K562 (cell line): ENCODE results near the gene CXCL5. TPM values are rescaled to one million over a fixed set of nuclear protein-coding genes. Genes with fewer than 3 reads are reported as not detected.

Experiments used
- ATAC-seq: fragments of 200-7000 bp; cut with Tn5 transposase; 3 replicates; pipeline ENCODE4 v1.9.1; 2020; ENCODE audit warnings: moderate library complexity
- BruUV-seq: library from RNA; stranded (reverse); fragments of 400-500 nt; replicated peaks from 2 replicates; lab custom pipeline; 2021; lab: Mats Ljungman, UMichigan
- CTCF ChIA-PET: fragments of 300-600 bp; formaldehyde crosslinking; extraction: SDS; loops from one replicate; lab custom pipeline; 2021; ENCODE audit warnings: low intra/inter-chr PET ratio; lab: Yijun Ruan, JAX
- POLR2A ChIA-PET: fragments of 300-600, 350-650 bp; sonication (Branson Sonifier 250); formaldehyde crosslinking; extraction: SDS; loops from one replicate; lab custom pipeline; 2021; ENCODE audit warnings: antibody characterized with exemption, inconsistent platforms; lab: Yijun Ruan, JAX
- DNase-seq, 4 experiments: peaks; one replicate each; pipeline versions ENCODE4 v3.0.0 to v3.0.0-alpha.2; 2011 to 2018; ENCODE audit warnings: low spot score in 3 of 4, mixed read lengths in 3 of 4; ENCODE audit errors: extremely low read depth in 1 of 4
- FAIRE-seq: peaks from 2 replicates; lab custom pipeline; 2011; peaks lifted over from hg19 to GRCh38; lab: Jason Lieb, UNC
- H2AFZ ChIP-seq: 2 replicates; pipeline ENCODE4 v1.6.0; 2011; ENCODE audit warnings: low read depth, low read length, control low read depth, inconsistent platforms
- H3K27ac ChIP-seq: fragments of 200-600 bp; 3 replicates; pipeline ENCODE4 v1.8.0; 2011; ENCODE audit warnings: low read depth, mild to moderate bottlenecking, control low read depth, inconsistent platforms, low read length, moderate library complexity, mixed read lengths; ENCODE audit errors: extremely low read depth
- H3K27me3 ChIP-seq, 2 experiments: fragments of 300-600 bp in 1 of 2; 2 replicates in 1 of 2; 3 replicates in 1 of 2; pipeline versions ENCODE4 v1.6.0 to v1.8.0; 2011; ENCODE audit warnings: inconsistent platforms in 2 of 2, low read length in 2 of 2, mild to moderate bottlenecking in 1 of 2, mixed read lengths in 1 of 2, moderate library complexity in 1 of 2; ENCODE audit not compliant: control insufficient read depth in 2 of 2, insufficient read depth in 2 of 2
- H3K36me3 ChIP-seq: fragments of 300-600 bp; 3 replicates; pipeline ENCODE4 v1.8.0; 2011; ENCODE audit warnings: mild to moderate bottlenecking, low read length, inconsistent platforms; ENCODE audit not compliant: control insufficient read depth, insufficient read depth
- H3K4me1 ChIP-seq, 2 experiments: fragments of 200-600 bp in 1 of 2; replicated peaks in 1 of 2; 2 replicates in 1 of 2; 3 replicates in 1 of 2; pipeline versions ENCODE4 v1.5.1 to v1.8.0; 2011; ENCODE audit warnings: inconsistent platforms in 2 of 2, low read length in 2 of 2, mild to moderate bottlenecking in 1 of 2, mixed read lengths in 1 of 2, moderate library complexity in 1 of 2; ENCODE audit not compliant: control insufficient read depth in 2 of 2, insufficient read depth in 2 of 2
- H3K4me2 ChIP-seq: 2 replicates; pipeline ENCODE4 v1.6.1; 2011; ENCODE audit warnings: low read length, control low read depth, inconsistent platforms, mixed read lengths; ENCODE audit not compliant: insufficient read depth
- H3K4me3 ChIP-seq: fragments of 200-600 bp; sonication (generic), shearing (Covaris generic); 2 replicates; pipeline ENCODE4 v1.5.1; 2016; ENCODE audit warnings: control low read depth, inconsistent platforms
- H3K79me2 ChIP-seq: fragments of 200-600 bp; 3 replicates; pipeline ENCODE4 v1.8.0; 2011; ENCODE audit warnings: low read length, inconsistent platforms; ENCODE audit not compliant: control insufficient read depth, insufficient read depth
- H3K9ac ChIP-seq, 2 experiments: 2 replicates each; pipeline versions ENCODE4 v1.6.0 to v1.6.1; 2011; ENCODE audit warnings: low read depth in 2 of 2, low read length in 2 of 2, control low read depth in 1 of 2, inconsistent platforms in 1 of 2, mild to moderate bottlenecking in 1 of 2, mixed read lengths in 1 of 2; ENCODE audit not compliant: insufficient read depth in 1 of 2
- H3K9me1 ChIP-seq: one replicate; pipeline ENCODE4 v1.6.0; 2011; ENCODE audit warnings: inconsistent platforms, mild to moderate bottlenecking, low read length, moderate library complexity; ENCODE audit not compliant: control insufficient read depth, insufficient read depth
- H3K9me3 ChIP-seq: replicated peaks from 2 replicates; pipeline ENCODE4 v1.5.1; 2011; ENCODE audit warnings: low read depth, low read length, inconsistent platforms; ENCODE audit not compliant: control insufficient read depth, insufficient read depth
- H4K20me1 ChIP-seq: replicated peaks from 2 replicates; pipeline ENCODE4 v1.6.1; 2011; ENCODE audit warnings: low read length, inconsistent platforms, mixed read lengths; ENCODE audit not compliant: control insufficient read depth, insufficient read depth
- KDM5B ChIP-seq: fragments of 200-600 bp; sonication (generic); IDR thresholded peaks from 2 replicates; pipeline ENCODE4 v1.6.1; 2012; ENCODE audit warnings: low read depth, mild to moderate bottlenecking, moderate library complexity, low read length, control low read depth, inconsistent platforms; ENCODE audit not compliant: insufficient replicate concordance
- MTA2 ChIP-seq: fragments of 450-650 bp; IDR thresholded peaks from 2 replicates; pipeline ENCODE4 v1.6.1; 2016; ENCODE audit warnings: low read depth
- NCOA2 ChIP-seq, 2 experiments: fragments of 450-650 bp; IDR thresholded peaks; 2 replicates each; pipeline ENCODE4 v1.6.1; 2018; ENCODE audit warnings: mild to moderate bottlenecking in 2 of 2, moderate library complexity in 1 of 2; ENCODE audit not compliant: partially characterized antibody in 2 of 2
- NCOA4 ChIP-seq: fragments of 450-650 bp; IDR thresholded peaks from 2 replicates; pipeline ENCODE4 v1.6.1; 2018; ENCODE audit warnings: mild to moderate bottlenecking; ENCODE audit not compliant: partially characterized antibody
- PHF20 ChIP-seq: fragments of 450-650 bp; IDR thresholded peaks from 2 replicates; pipeline ENCODE4 v1.6.1; 2018; ENCODE audit not compliant: partially characterized antibody
- POLR3A ChIP-seq: IDR thresholded peaks from 2 replicates; pipeline ENCODE4 v1.6.1; 2011; ENCODE audit warnings: borderline replicate concordance, mild to moderate bottlenecking, moderate library complexity; ENCODE audit not compliant: insufficient read length, insufficient read depth; ENCODE audit errors: extremely low read depth
- ZNF23 ChIP-seq: fragments of 250-450 bp; sonication (Bioruptor Pico); IDR thresholded peaks from 2 replicates; pipeline ENCODE4 v1.4.0; 2020; ENCODE audit warnings: mild to moderate bottlenecking
- ZNF764 ChIP-seq: fragments of 250-450 bp; sonication (Bioruptor Pico); IDR thresholded peaks from 2 replicates; pipeline ENCODE4 v1.4.0; 2020; ENCODE audit warnings: low read depth, mild to moderate bottlenecking, moderate library complexity
- in situ Hi-C: fragments of 300-500 bp; cut with MboI; formaldehyde crosslinking; loops from 4 replicates; pipeline ENCODE4 v1.15.0; 2018; ENCODE audit warnings: inconsistent platforms, mixed read lengths
- intact Hi-C: fragments of 100-400 bp; cut with micrococcal nuclease; formaldehyde crosslinking; loops from 2 replicates; pipeline ENCODE4 v1.14.2; 2022
- polyA plus RNA-seq, 8 experiments: library from polyadenylated mRNA; depleted of rRNA in 4 of 8; stranded (reverse) in 5 of 8; unstranded in 3 of 8; fragments of >200 nt; fragmentation: Nextera tagmentation in 2 of 8; fragmentation: Illumina TruSeq in 1 of 8; extraction: Ambion mirVana in 2 of 8; extraction: Trizol in 1 of 8; gene quantifications; 2 replicates each; pipeline versions ENCODE4 v1.2.1 to v1.2.3, GENCODE V29; 2011 to 2014; ENCODE audit warnings: inconsistent platforms in 1 of 8, missing spikeins in 1 of 8
- total RNA-seq, 7 experiments: library from RNA; depleted of rRNA in 6 of 7; stranded (reverse); fragments of >200 nt in 6 of 7; fragmentation: Illumina TruSeq in 2 of 7; extraction: Trizol in 2 of 7; gene quantifications; 2 replicates each; pipeline versions ENCODE4 v1.2.1 to v1.2.3, GENCODE V29; 2011 to 2021; ENCODE audit warnings: low replicate concordance in 1 of 7
- TF ChIP-seq, protein P1 (sequence below), 3 experiments: fragments of 200-800 bp in 1 of 3; fragments of 250-450 bp in 1 of 3; fragments of 450-650 bp in 1 of 3; sonication (Bioruptor Pico) in 1 of 3; sonication (Bioruptor generic) in 1 of 3; formaldehyde crosslinking in 1 of 3; IDR thresholded peaks; 2 replicates each; pipeline versions ENCODE4 v1.6.1 to v1.8.0; 2016 to 2022; ENCODE audit warnings: mild to moderate bottlenecking in 2 of 3, missing genetic modification characterization in 2 of 3, missing compliant biosample characterization in 1 of 3, moderate library complexity in 1 of 3
- TF ChIP-seq, protein P2 (sequence below), 2 experiments: fragments of 450-650 bp in 1 of 2; IDR thresholded peaks; 2 replicates each; pipeline ENCODE4 v1.6.1; 2011 to 2017; ENCODE audit warnings: low read depth in 2 of 2, antibody characterized with exemption in 1 of 2, borderline replicate concordance in 1 of 2, low read length in 1 of 2, mild to moderate bottlenecking in 1 of 2, mixed read lengths in 1 of 2; ENCODE audit not compliant: control insufficient read depth in 1 of 2

CXCL5 gene
- total and polyA plus RNA-seq, 9 of the 15 experiments (the other 6 are each of a cell fraction or from before 2014, with no cell fraction given): not detected

DNA sequence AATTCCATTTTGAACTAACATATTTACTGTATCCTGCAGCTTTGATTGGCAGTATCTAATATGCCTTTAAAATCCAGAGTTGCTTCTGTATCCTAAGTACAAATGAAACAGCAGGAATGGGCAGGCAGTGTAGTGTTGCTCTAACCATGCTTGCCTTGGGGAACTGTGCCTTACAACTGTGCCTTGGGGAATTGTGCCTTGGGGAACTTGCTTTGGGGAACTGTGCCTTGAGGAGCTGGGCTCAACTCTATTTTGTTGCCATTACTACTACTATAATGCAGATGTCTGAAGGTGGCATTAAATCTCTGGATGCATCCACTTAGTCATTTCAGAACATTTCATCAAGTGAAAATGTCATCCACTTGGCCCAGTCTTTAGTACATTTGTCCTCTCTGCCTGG, 33.1 kb upstream of the CXCL5 start:
- CTCF ChIA-PET: no interaction called here
- POLR2A ChIA-PET: interaction anchor here (0.6 to 1.5 kb wide), 2 partner anchors 11 to 408 kb away, joined by 3 read pairs; no protein-coding TSS in a partner anchor
- H3K79me2 ChIP-seq: no peaks in the 10 kb centered on the region
- no peak overlapping the region for H3K4me2 ChIP-seq
- H3K4me3 ChIP-seq: no peak overlapping the region
- H3K27me3 ChIP-seq: no peaks in the 10 kb centered on the region
- H3K9me3 ChIP-seq: no peaks in the 10 kb centered on the region
- H4K20me1 ChIP-seq: no peaks in the 10 kb centered on the region
- peak; percentile 61 for FAIRE-seq
- in situ Hi-C loops: loop anchor here (10.0 kb wide), 2 partner anchors 307 to 367 kb away; no protein-coding TSS in a partner anchor
- no peak overlapping the region for H3K9ac ChIP-seq
- H3K36me3 ChIP-seq: no peaks in the 10 kb centered on the region
- TF ChIP-seq PHF20: no peak
- TF ChIP-seq MTA2: no peak
- no peak for TF ChIP-seq ZNF23 (CRISPR knock-in tag)
- TF ChIP-seq, protein P1, sequence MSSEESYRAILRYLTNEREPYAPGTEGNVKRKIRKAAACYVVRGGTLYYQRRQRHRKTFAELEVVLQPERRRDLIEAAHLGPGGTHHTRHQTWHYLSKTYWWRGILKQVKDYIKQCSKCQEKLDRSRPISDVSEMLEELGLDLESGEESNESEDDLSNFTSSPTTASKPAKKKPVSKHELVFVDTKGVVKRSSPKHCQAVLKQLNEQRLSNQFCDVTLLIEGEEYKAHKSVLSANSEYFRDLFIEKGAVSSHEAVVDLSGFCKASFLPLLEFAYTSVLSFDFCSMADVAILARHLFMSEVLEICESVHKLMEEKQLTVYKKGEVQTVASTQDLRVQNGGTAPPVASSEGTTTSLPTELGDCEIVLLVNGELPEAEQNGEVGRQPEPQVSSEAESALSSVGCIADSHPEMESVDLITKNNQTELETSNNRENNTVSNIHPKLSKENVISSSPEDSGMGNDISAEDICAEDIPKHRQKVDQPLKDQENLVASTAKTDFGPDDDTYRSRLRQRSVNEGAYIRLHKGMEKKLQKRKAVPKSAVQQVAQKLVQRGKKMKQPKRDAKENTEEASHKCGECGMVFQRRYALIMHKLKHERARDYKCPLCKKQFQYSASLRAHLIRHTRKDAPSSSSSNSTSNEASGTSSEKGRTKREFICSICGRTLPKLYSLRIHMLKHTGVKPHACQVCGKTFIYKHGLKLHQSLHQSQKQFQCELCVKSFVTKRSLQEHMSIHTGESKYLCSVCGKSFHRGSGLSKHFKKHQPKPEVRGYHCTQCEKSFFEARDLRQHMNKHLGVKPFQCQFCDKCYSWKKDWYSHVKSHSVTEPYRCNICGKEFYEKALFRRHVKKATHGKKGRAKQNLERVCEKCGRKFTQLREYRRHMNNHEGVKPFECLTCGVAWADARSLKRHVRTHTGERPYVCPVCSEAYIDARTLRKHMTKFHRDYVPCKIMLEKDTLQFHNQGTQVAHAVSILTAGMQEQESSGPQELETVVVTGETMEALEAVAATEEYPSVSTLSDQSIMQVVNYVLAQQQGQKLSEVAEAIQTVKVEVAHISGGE (CRISPR knock-in tag; IDR thresholded peaks at IDR 0.05): no peak
- TF ChIP-seq ZNF764 (CRISPR knock-in tag): no peak
- no peak for TF ChIP-seq KDM5B
- no peak for TF ChIP-seq POLR3A
- no peak for TF ChIP-seq NCOA4
- no peak for TF ChIP-seq NCOA2 (IDR thresholded peaks at IDR 0.05; ENCODE audit: partially characterized antibody in 2 of 2)
- TF ChIP-seq, protein P2, sequence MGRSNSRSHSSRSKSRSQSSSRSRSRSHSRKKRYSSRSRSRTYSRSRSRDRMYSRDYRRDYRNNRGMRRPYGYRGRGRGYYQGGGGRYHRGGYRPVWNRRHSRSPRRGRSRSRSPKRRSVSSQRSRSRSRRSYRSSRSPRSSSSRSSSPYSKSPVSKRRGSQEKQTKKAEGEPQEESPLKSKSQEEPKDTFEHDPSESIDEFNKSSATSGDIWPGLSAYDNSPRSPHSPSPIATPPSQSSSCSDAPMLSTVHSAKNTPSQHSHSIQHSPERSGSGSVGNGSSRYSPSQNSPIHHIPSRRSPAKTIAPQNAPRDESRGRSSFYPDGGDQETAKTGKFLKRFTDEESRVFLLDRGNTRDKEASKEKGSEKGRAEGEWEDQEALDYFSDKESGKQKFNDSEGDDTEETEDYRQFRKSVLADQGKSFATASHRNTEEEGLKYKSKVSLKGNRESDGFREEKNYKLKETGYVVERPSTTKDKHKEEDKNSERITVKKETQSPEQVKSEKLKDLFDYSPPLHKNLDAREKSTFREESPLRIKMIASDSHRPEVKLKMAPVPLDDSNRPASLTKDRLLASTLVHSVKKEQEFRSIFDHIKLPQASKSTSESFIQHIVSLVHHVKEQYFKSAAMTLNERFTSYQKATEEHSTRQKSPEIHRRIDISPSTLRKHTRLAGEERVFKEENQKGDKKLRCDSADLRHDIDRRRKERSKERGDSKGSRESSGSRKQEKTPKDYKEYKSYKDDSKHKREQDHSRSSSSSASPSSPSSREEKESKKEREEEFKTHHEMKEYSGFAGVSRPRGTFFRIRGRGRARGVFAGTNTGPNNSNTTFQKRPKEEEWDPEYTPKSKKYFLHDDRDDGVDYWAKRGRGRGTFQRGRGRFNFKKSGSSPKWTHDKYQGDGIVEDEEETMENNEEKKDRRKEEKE (IDR thresholded peaks at IDR 0.05; ENCODE audit: borderline replicate concordance in 1 of 2, control insufficient read depth in 1 of 2, low read depth in 2 of 2, low read length in 1 of 2): no peak
- H3K4me1 ChIP-seq: peaks cover 0 to 2% of the 10 kb centered on the region in 2 experiments; a peak in 1 of 5 replicates
- no peaks in the 10 kb centered on the region for H3K9me1 ChIP-seq
- no peak for DNase-seq
- intact Hi-C loops: loop anchor here (10.0 kb wide), 1 partner anchor 307 kb away; no protein-coding TSS in a partner anchor
- H3K27ac ChIP-seq: no peak overlapping the region
- peak overlapping the region; percentile 11 for H2AFZ ChIP-seq
- BruUV-seq: no TSS peak
- peak; percentile 38 for ATAC-seq
